Effector memory CD4-positive, alpha-beta T cell (primary cell): Measurements from ENCODE around the gene SF1.

Source experiments
- DNase-seq, 3 donors: peaks; one replicate each; pipeline ENCODE4 v3.0.0-alpha.2; 2020
- H3K27ac ChIP-seq: 2 replicates; pipeline ENCODE4 v1.7.0; 2013; ENCODE audit warnings: mild to moderate bottlenecking, low read length, moderate library complexity; ENCODE audit not compliant: insufficient read depth, poor library complexity, severe bottlenecking
- H3K27me3 ChIP-seq: replicated peaks from 2 replicates; pipeline ENCODE4 v1.7.0; 2013; ENCODE audit warnings: mild to moderate bottlenecking, low read length; ENCODE audit not compliant: insufficient read depth, control insufficient read depth, poor library complexity, severe bottlenecking
- H3K36me3 ChIP-seq: 2 replicates; pipeline ENCODE4 v1.7.0; 2013; ENCODE audit warnings: mild to moderate bottlenecking, low read length, moderate library complexity; ENCODE audit not compliant: control insufficient read depth, insufficient read depth
- H3K4me1 ChIP-seq: 2 replicates; pipeline ENCODE4 v1.7.0; 2013; ENCODE audit warnings: low read length, mild to moderate bottlenecking; ENCODE audit not compliant: control insufficient read depth, insufficient read depth, poor library complexity, severe bottlenecking
- H3K4me3 ChIP-seq: 2 replicates; pipeline ENCODE4 v1.7.0; 2013; ENCODE audit warnings: low read length, low read depth, mild to moderate bottlenecking; ENCODE audit not compliant: insufficient read depth, poor library complexity, severe bottlenecking
- H3K9me3 ChIP-seq: 2 replicates; pipeline ENCODE4 v1.7.0; 2013; ENCODE audit warnings: mild to moderate bottlenecking, low read length, moderate library complexity; ENCODE audit not compliant: control insufficient read depth

The SF1 gene

DNA sequence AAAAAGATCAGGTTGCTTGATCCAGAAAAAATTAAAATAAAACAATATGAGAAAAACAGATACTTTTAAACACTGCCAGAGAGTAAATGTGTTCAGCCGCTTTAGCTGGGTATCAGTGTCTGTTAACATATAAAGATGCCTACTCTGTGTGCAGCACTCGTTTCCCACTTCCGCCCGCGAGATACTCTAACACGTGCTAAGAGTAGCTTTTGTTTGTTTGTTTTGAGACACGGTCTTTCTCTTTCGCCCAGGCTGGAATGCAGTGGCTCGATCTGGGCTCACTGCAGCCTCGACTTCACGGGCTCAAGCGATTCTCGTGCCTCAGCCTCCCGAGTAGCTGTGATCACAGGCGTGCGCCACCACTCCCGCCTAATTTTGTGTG, 32.5 kb upstream of the SF1 start:
- H3K36me3 ChIP-seq = peaks cover 7% of the 10 kb centered on the region
- no peaks in the 10 kb centered on the region for H3K9me3 ChIP-seq
- peak overlapping the region; percentile 86 for H3K27ac ChIP-seq
- DNase-seq = peak; percentile 27 to 46 (median 35)
- H3K4me3 ChIP-seq = peak overlapping the region; percentile 77
- H3K4me1 ChIP-seq = peaks cover 14% of the 10 kb centered on the region
- H3K27me3 ChIP-seq = no peaks in the 10 kb centered on the region

DNA sequence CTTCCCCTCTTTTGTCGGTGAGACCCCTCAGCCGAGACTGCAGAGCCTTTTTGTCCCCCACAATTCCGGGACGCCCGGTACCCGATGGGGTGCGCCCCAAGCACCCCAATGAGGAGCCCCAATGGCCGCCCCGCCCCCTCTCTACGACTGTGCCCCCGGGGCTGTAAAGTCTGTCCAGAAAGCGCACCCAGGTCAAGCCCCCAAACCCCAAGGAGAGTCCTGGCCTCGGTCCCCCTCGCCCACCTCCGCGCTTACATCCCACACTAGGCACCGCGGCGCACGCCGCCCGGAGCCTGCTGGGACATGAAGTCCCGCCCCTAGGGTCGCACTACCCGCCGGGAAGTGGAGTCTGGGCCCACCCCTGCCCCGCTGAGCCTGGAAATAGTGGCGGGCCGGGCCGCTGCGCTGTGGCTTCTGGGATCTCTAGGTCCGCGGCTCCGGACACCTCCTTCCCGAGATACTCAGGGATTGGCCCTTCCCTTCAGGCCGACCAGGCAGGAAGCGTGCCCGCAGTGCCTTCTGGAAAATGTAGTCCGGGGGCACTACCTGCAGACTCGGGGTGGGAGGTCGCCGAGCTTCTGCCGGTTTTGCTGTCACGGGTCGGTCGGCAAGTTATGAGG, 32.0 kb upstream of the SF1 start, which contains the start of gene MEN1:
Gene MEN1 (minus strand): TSS at position 281 of the 620 bp plus-strand sequence. CDS start 442 bp downstream, outside the sequence.
- H3K4me1 ChIP-seq = peaks cover 14% of the 10 kb centered on the region
- peak within 1 kb of the TSS; percentile 77 for H3K4me3 ChIP-seq
- H3K9me3 ChIP-seq = no peaks in the 10 kb centered on the region
- DNase-seq = peak; percentile 42 to 72 (median 65)
- peaks cover 10% of the 10 kb centered on the region for H3K36me3 ChIP-seq
- H3K27me3 ChIP-seq = no peaks in the 10 kb centered on the region
- peak within 1 kb of the TSS; percentile 86 for H3K27ac ChIP-seq

DNA sequence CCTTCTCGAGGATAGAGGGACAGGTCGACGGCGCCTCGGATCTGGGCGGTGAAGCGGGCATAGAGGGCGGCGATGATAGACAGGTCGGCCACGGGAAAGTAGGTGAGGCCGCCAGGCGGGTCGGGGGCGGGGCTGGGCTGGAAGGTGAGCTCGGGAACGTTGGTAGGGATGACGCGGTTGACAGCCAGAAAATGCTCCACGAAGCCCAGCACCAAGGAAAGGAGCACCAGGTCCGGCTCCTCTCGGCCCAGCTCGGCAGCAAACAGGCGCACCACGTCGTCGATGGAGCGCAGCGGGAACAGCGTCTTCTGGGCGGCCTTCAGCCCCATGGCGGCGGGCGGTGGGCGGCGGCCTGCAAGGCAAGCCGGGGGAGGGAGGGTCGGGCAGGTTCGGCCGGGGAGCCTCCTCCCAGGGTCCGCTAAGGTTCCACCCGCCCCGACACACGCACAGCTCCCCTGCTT, 31.5 kb upstream of the SF1 start:
- peak overlapping the region; percentile 77 for H3K4me3 ChIP-seq
- H3K9me3 ChIP-seq = no peaks in the 10 kb centered on the region
- H3K36me3 ChIP-seq = peaks cover 16% of the 10 kb centered on the region
- peak overlapping the region; percentile 86 for H3K27ac ChIP-seq
- no peak for DNase-seq
- peaks cover 14% of the 10 kb centered on the region for H3K4me1 ChIP-seq
- H3K27me3 ChIP-seq = no peaks in the 10 kb centered on the region

DNA sequence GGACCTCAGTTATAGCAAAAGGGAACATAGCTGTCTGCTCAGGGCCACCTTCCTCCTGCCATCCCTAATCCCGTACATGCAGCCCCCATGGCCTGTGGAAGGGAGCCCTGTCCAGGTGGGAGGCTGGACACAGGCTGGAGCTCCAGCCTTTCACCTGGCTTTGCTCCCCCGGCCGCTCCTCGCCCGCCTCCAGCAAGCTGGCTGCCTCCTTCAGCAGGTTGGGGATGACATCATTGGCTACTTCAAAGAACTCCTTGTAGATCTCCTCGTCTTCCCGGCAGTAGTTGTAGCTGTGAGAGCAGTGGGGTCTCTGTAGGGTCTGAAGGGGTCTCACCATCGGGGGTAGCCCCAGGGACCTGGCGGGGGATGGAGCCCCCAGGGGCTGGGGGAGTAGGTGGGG, 27.1 kb upstream of the SF1 start:
- Histone ChIP-seq H3K36me3 (peaks cover 23% of the 10 kb centered on the region), H3K9me3 (no peaks in the 10 kb centered on the region)

DNA sequence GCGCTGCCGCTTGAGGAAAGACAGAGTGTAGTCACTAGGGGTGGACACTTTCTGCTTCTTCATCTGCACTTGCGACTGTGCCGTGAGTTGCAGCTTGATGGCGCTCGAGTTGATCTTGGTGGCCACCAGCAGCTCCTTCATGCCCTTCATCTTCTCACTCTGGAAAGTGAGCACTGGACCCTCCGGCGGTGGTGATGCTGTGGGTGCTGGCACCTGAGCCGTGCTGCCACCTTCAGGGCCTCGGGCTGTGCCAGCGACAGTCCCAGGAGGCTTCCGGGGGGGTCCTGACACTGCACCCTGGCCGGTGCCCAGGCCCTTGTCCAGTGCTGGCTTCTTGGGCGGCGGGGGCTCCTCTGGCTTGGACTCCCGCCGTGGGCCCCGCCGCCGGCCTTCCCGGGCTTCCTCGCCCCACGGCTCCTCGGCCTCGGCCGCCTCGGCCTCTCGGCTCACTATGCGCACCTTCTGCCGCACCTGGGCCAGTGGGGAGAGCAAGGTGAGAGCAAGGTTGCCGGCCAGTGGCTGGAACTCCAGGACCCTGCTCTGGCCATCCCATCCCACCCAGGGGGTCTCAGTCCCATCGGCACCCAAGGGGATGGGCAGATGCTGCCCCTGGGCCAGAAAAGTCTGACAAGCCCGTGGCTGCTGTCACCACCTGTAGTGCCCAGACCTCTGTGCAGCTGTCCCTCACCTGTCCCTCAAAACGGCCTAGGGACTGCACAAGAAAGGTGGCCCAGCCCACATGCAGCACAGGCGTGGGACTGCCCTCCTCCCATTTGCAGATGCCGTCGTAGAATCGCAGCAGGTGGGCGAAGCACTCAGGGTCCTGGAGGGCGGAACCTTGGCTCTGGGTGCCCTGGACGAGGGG, 26.2 kb upstream of the SF1 start:
- H3K4me1 ChIP-seq = peaks cover 27% of the 10 kb centered on the region

More for the DNA sequence above, 27.1 kb upstream of the SF1 start:
- no peak overlapping the region for H3K27ac ChIP-seq
- H3K27me3 ChIP-seq = no peaks in the 10 kb centered on the region
- H3K4me1 ChIP-seq = peaks cover 30% of the 10 kb centered on the region
- no peak for DNase-seq
- no peak overlapping the region for H3K4me3 ChIP-seq

DNA sequence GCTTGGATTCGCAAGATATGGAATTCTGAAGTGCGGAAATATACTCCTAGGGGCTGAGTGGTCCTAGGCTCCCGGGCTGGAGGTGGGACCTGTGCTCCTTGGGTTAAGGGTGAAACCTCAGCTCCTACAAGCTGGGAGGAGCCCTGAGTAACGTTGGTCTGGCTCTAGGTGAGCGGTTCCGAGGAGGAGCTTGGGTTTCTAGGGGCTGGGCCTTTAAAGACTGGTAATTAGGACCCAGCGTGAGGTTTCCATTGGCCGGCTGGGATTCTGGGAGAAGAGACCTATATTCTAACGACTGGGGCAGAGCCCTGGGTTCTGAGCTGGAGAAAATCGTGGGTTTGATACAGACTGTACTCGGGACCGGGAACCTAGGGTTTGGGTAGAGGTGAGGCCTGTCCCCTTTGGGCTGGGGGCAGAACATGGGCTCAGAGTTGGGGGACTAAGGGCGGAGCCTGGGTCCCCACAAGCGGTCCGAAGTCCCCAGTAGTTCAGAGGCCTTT, 25.6 kb upstream of the SF1 start:
- peaks cover 22% of the 10 kb centered on the region for H3K4me1 ChIP-seq
- H3K36me3 ChIP-seq = peaks cover 39% of the 10 kb centered on the region
- no peak for DNase-seq
- H3K9me3 ChIP-seq = no peaks in the 10 kb centered on the region
- peak overlapping the region; percentile 91 for H3K27ac ChIP-seq
- no peaks in the 10 kb centered on the region for H3K27me3 ChIP-seq
- peak overlapping the region; percentile 55 for H3K4me3 ChIP-seq

More for the DNA sequence above, 26.2 kb upstream of the SF1 start:
- no peak for DNase-seq
- H3K27ac ChIP-seq = peak overlapping the region; percentile 91
- no peaks in the 10 kb centered on the region for H3K27me3 ChIP-seq
- H3K9me3 ChIP-seq = no peaks in the 10 kb centered on the region
- H3K4me3 ChIP-seq = no peak overlapping the region
- H3K36me3 ChIP-seq = peaks cover 32% of the 10 kb centered on the region

DNA sequence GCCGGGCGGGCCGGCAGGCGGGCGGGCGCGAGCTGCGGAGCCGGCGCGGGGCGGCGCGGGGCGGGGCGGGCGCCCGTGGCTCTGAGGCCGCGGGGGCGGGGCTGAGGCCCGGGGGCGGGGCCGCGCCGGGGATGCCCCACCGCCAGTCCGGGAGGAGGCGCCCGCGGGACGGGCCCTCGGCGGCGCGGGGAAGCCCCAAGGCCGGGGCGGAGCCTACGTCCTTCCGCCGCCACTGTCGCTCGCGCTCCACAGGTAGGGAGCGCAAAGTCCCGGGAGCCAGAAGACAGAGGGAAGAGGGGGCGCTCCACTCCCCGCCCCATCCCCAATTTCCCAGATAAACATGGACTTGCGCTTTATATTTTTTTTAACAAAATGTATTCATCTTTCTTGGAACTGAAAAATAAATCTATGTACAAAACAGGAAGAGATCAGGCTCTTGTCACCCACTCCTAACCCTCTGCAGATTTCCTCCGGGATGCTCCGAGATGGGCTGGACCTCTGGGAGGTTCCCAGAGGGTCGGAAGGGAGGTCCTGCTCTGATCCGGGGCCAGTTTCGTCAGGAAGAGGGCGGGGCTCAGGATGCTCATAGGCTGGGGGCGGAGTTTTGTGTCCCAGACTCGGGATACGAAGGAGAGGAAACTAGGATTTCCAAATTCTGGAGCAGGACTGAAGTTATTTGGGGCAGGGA, 25.0 kb upstream of the SF1 start, which contains the start of gene MAP4K2:
Gene MAP4K2 (minus strand): TSS at position 57 of the 688 bp plus-strand sequence. CDS start 65 bp downstream, outside the sequence.
- Histone ChIP-seq H3K4me3 (peak within 1 kb of the TSS; percentile 63), H3K27me3 (no peaks in the 10 kb centered on the region), H3K4me1 (peaks cover 22% of the 10 kb centered on the region), H3K9me3 (no peaks in the 10 kb centered on the region), H3K36me3 (peaks cover 43% of the 10 kb centered on the region), H3K27ac (peak within 1 kb of the TSS; percentile 91)
- DNase-seq = peak; percentile 80 to 85 (median 85)

DNA sequence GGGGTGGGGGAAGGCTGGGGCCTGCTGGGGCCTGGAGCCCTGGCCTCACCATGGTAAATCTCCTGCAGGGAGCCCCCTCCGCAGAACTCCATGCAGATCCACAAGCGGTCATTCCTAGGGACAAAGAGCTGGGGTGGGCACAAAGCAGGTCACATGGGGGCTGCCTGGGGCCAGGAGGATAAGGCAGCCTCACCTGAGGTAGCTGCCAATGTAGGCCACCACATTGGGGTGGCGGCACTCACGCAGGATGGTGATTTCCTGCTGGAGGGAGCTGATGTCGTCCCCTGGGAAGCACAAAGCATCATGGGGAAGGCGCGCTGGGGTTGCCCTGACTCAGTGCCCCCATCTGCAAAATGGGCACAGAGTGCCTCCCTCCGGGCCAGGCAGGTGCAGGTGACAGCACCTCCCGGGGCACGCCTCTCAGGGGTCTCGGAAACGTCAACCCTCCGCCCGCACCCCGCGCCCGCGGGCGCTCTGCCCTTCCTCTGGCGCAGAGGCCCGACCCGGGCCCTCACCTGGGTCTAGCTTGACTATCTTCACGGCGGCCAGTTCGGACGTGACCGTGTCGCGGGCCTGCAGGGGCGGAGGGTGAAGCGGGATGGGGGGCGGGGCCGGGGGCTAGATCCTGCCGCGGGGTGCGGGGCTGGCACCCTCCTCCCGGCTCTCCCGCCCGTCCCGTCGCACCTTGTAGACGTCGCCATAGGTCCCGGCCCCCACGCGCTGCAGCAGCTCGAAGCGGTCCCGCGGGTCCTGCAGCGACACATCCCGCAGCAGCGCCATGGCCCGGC, 24.2 kb upstream of the SF1 start:
- no peaks in the 10 kb centered on the region for H3K27me3 ChIP-seq
- no peaks in the 10 kb centered on the region for H3K9me3 ChIP-seq
- peak overlapping the region; percentile 63 for H3K4me3 ChIP-seq
- peaks cover 22% of the 10 kb centered on the region for H3K4me1 ChIP-seq
- H3K27ac ChIP-seq = peak overlapping the region; percentile 72
- peaks cover 44% of the 10 kb centered on the region for H3K36me3 ChIP-seq
- peak; percentile 28 to 34 (median 31) for DNase-seq
